ENCODE data around the gene CHAT. TPM values are rescaled to one million over a fixed set of nuclear protein-coding genes. Genes with fewer than 3 reads are reported as not detected.

Gene CHAT
- total and polyA plus RNA-seq, 8 donors, result 0.28 TPM; not detected in 7

GRCh38 chr10:49645417-49645816 is 31.6 kb downstream of the CHAT start:
- H3K36me3 ChIP-seq, result no peaks in the 10 kb centered on the region
- H3K4me1 ChIP-seq, result no peaks in the 10 kb centered on the region
- peaks cover 0 to 6% (median 0%) of the 10 kb centered on the region in 4 donors for H3K27me3 ChIP-seq
- DNase-seq (no peak), ATAC-seq (no peak), FAIRE-seq (no peak)
- no peak overlapping the region for H3K27ac ChIP-seq
- no peak for TF ChIP-seq CTCF (IDR thresholded peaks at IDR 0.05)
- no peak overlapping the region for H3K4me3 ChIP-seq
- H3K9me3 ChIP-seq, result no peaks in the 10 kb centered on the region
- intact Hi-C loops (cut with DNase I), result no loop called here
- WGBS, 2 donors, result 52 to 59% methylated on average over 8 of the region's 8 CpGs

- Histone ChIP-seq H3K4me1 (no peaks in the 10 kb centered on the region), H3K4me3 (no peak overlapping the region), H3K9me3 (no peaks in the 10 kb centered on the region), H3K27me3 (no peaks in the 10 kb centered on the region), H3K27ac (no peak overlapping the region), H3K36me3 (no peaks in the 10 kb centered on the region)
- DNase-seq, result peak in 1 of 6 donors; percentile 8
- 73 to 87% methylated on average over 20 to 22 of the region's 22 CpGs for WGBS, 2 donors
- no peak for ATAC-seq
- no peak for TF ChIP-seq CTCF (IDR thresholded peaks at IDR 0.05)
- intact Hi-C loops (cut with DNase I), result no loop called here
- FAIRE-seq, result no peak
Observed at GRCh38 chr10:49645871-49646870, 32.3 kb downstream of the CHAT start.

- no peak for TF ChIP-seq CTCF (IDR thresholded peaks at IDR 0.05)
- no peaks in the 10 kb centered on the region for H3K4me1 ChIP-seq
- no peaks in the 10 kb centered on the region for H3K36me3 ChIP-seq
- no peaks in the 10 kb centered on the region for H3K27me3 ChIP-seq
- 68 to 76% methylated on average over 4 of the region's 4 CpGs for WGBS, 2 donors
- DNase-seq (peak in 1 of 6 donors; percentile 3), ATAC-seq (no peak), FAIRE-seq (no peak)
- H3K9me3 ChIP-seq, result no peaks in the 10 kb centered on the region
- intact Hi-C loops (cut with DNase I), result no loop called here
- no peak overlapping the region for H3K4me3 ChIP-seq
- H3K27ac ChIP-seq, result no peak overlapping the region
Observed at GRCh38 chr10:49647554-49647953, 33.7 kb downstream of the CHAT start.

GRCh38 chr10:49647985-49648795 is 34.4 kb downstream of the CHAT start:
- no peaks in the 10 kb centered on the region for H3K9me3 ChIP-seq
- H3K27me3 ChIP-seq, result no peaks in the 10 kb centered on the region
- no peak for ATAC-seq
- intact Hi-C loops (cut with DNase I), result no loop called here
- 63 to 64% methylated on average over 18 of the region's 18 CpGs for WGBS, 2 donors
- H3K4me3 ChIP-seq, result no peak overlapping the region
- DNase-seq, result peak in 1 of 6 donors; percentile 5
- no peak for TF ChIP-seq CTCF (IDR thresholded peaks at IDR 0.05)
- H3K4me1 ChIP-seq, result no peaks in the 10 kb centered on the region
- no peak overlapping the region for H3K27ac ChIP-seq
- H3K36me3 ChIP-seq, result no peaks in the 10 kb centered on the region
- no peak for FAIRE-seq

All from pancreas (tissue), 10 donors.